Left ventricle myocardium inferior (tissue), 1 donor: ENCODE data around the gene C10orf71. TPM values are rescaled to one million over a fixed set of nuclear protein-coding genes. Genes with fewer than 3 reads are reported as not detected.

Experiments
- DNase-seq: peaks from one replicate; pipeline ENCODE4 v3.0.0-alpha.2; 2020
- H3K27ac ChIP-seq: fragments of 200-600 bp; replicated peaks from 2 replicates; pipeline ENCODE4 v1.8.0; 2021
- H3K27me3 ChIP-seq: fragments of 200-600 bp; 2 replicates; pipeline ENCODE4 v1.8.0; 2021; ENCODE audit warnings: low read depth
- H3K36me3 ChIP-seq: fragments of 200-600 bp; 2 replicates; pipeline ENCODE4 v1.8.0; 2021
- H3K4me1 ChIP-seq: fragments of 200-600 bp; 2 replicates; pipeline ENCODE4 v1.8.0; 2021
- H3K4me3 ChIP-seq: fragments of 200-600 bp; 2 replicates; pipeline ENCODE4 v1.8.0; 2021; ENCODE audit warnings: mild to moderate bottlenecking, moderate library complexity
- H3K9me3 ChIP-seq: fragments of 200-600 bp; replicated peaks from 2 replicates; pipeline ENCODE4 v1.8.0; 2021
- intact Hi-C: fragments of 100-400 bp; cut with micrococcal nuclease; formaldehyde crosslinking; loops from one replicate; pipeline ENCODE4 v1.11.0; 2022
- total RNA-seq: library from RNA; stranded (reverse); fragmentation: NEBNext Ultra II Directional; extraction: Animal tissue kit (Norgen Biotek cat#: 25700); gene quantifications from one replicate; pipeline ENCODE4 v1.2.1, GENCODE V29; 2021
- TF ChIP-seq, protein P1 (sequence below): fragments of 200-600 bp; IDR thresholded peaks from 2 replicates; pipeline ENCODE4 v1.8.0; 2021; ENCODE audit warnings: antibody characterized with exemption, mild to moderate bottlenecking, borderline replicate concordance
- donor health status: DM: no; HTN: yes; CAD: no; lungs with severe emphysema.

The C10orf71 gene
- total RNA-seq, 1 donor from 2014 or later: 136 TPM

DNA sequence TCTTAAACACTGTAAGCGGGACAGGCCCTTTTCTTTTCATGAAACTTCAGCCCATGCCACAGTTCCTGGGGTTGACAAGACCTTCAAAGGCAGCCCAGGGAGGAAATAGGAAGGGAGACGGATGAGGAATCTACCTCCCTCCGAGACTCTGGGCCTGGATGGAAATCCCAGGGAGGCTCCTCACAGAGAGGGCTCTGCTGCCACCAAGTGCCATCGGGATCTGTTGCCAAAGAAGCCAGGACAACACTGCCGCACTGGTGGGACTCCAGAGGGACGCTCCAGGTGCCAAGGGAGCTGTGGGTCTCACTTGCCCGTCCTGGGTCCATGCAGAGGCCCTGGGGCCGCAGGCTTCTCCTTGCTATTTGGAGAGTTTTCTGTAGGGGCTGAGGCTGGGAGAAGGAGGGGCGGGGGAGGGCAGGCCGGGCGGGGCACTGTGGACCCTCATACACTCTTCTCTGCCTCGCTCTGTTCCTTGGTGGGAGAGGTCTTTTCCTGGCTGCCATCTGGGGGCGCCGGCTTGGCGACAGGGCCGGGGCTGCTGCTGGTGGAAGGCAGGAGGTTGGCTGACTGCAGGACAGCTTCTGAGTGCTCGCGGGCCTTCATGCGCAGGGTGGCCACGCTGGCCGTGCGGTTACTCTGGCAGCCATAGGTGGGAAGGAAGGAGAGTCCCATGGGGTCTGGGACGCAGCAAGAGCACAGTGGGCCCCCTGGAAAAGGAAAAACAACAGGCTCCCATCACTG is 66.9 kb downstream of the C10orf71 start:
- Histone ChIP-seq H3K4me3 (no peak overlapping the region), H3K4me1 (peaks cover 17% of the 10 kb centered on the region), H3K36me3 (no peaks in the 10 kb centered on the region), H3K9me3 (no peaks in the 10 kb centered on the region), H3K27ac (no peak overlapping the region), H3K27me3 (no peaks in the 10 kb centered on the region)
- intact Hi-C loops: no loop called here
- DNase-seq: no peak
- TF ChIP-seq, protein P1, sequence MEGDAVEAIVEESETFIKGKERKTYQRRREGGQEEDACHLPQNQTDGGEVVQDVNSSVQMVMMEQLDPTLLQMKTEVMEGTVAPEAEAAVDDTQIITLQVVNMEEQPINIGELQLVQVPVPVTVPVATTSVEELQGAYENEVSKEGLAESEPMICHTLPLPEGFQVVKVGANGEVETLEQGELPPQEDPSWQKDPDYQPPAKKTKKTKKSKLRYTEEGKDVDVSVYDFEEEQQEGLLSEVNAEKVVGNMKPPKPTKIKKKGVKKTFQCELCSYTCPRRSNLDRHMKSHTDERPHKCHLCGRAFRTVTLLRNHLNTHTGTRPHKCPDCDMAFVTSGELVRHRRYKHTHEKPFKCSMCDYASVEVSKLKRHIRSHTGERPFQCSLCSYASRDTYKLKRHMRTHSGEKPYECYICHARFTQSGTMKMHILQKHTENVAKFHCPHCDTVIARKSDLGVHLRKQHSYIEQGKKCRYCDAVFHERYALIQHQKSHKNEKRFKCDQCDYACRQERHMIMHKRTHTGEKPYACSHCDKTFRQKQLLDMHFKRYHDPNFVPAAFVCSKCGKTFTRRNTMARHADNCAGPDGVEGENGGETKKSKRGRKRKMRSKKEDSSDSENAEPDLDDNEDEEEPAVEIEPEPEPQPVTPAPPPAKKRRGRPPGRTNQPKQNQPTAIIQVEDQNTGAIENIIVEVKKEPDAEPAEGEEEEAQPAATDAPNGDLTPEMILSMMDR: peak; percentile 49

DNA sequence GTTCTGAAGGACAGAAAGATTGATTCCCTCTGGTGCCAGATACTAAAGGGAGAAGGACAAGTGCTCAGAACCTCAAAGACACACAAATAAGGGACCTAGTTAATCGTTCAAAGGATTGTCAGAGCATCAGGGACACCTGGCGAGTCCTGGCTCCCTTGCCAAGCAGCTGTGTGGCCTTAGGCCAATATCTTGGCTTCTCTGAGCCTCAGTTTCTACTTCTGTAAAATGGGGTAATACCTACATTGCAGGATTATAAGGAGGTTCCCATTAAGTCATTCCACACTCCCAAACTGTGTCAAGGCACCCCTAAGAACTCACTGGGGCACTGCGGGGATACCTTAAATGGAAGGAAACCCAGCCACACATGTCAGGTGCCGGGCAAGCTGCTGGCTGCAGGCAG is 67.5 kb downstream of the C10orf71 start:
- intact Hi-C loops: no loop called here
- TF ChIP-seq, protein P1: no peak
- no peaks in the 10 kb centered on the region for H3K36me3 ChIP-seq

DNA sequence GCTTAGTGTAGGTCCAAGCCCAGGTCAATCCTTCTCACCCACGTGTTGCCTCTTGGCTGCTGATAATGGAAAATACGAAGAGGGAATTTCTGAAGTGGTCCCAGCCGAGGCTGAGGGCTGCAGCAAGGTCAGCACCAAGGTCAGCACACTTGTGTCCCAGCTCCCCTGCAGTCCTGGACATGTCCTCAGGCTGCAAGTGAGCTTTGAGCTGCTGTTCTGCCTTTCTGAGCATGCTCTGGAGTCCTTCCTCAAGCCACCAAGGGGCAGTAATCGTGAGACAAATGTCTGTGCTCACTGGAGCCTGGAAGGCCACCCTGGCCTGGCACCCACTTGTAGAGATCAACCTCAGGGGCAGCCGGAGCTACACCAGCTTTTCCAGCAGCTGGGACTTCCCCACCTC is 68.6 kb downstream of the C10orf71 start:
- intact Hi-C loops: no loop called here
- H3K27me3 ChIP-seq: no peaks in the 10 kb centered on the region
- H3K9me3 ChIP-seq: no peaks in the 10 kb centered on the region
- H3K4me1 ChIP-seq: peaks cover 5% of the 10 kb centered on the region
- no peak overlapping the region for H3K4me3 ChIP-seq
- no peak overlapping the region for H3K27ac ChIP-seq
- H3K36me3 ChIP-seq: no peaks in the 10 kb centered on the region
- DNase-seq: no peak
- TF ChIP-seq, protein P1: no peak

More for the DNA sequence above, 67.5 kb downstream of the C10orf71 start:
- Histone ChIP-seq H3K4me1 (peaks cover 11% of the 10 kb centered on the region), H3K9me3 (no peaks in the 10 kb centered on the region), H3K27me3 (no peaks in the 10 kb centered on the region), H3K4me3 (no peak overlapping the region), H3K27ac (no peak overlapping the region)
- DNase-seq: no peak

DNA sequence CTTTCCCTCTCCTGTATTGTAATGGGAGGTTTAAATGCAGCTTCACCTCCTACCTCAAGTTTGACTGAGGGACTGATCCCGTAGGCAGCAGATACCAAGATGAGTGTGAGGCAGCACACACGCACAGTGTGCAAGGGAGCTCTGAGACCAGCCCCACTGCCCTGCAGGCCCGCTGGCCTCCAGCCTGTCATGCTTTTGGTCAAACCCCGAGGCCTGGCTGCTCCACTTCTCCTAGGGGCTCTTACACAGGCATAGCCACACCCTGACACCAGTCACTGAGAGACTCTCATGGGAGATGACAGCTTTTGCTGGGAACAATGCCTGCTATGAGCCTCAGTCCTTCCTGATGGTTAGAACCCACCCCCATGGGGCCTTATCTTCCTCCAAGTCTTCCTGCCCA is 69.3 kb downstream of the C10orf71 start:
- TF ChIP-seq, protein P1: no peak
- H3K36me3 ChIP-seq: no peaks in the 10 kb centered on the region
- DNase-seq: no peak
- intact Hi-C loops: no loop called here
- no peaks in the 10 kb centered on the region for H3K27me3 ChIP-seq
- no peaks in the 10 kb centered on the region for H3K9me3 ChIP-seq
- no peak overlapping the region for H3K27ac ChIP-seq
- H3K4me3 ChIP-seq: no peak overlapping the region
- H3K4me1 ChIP-seq: peaks cover 5% of the 10 kb centered on the region

DNA sequence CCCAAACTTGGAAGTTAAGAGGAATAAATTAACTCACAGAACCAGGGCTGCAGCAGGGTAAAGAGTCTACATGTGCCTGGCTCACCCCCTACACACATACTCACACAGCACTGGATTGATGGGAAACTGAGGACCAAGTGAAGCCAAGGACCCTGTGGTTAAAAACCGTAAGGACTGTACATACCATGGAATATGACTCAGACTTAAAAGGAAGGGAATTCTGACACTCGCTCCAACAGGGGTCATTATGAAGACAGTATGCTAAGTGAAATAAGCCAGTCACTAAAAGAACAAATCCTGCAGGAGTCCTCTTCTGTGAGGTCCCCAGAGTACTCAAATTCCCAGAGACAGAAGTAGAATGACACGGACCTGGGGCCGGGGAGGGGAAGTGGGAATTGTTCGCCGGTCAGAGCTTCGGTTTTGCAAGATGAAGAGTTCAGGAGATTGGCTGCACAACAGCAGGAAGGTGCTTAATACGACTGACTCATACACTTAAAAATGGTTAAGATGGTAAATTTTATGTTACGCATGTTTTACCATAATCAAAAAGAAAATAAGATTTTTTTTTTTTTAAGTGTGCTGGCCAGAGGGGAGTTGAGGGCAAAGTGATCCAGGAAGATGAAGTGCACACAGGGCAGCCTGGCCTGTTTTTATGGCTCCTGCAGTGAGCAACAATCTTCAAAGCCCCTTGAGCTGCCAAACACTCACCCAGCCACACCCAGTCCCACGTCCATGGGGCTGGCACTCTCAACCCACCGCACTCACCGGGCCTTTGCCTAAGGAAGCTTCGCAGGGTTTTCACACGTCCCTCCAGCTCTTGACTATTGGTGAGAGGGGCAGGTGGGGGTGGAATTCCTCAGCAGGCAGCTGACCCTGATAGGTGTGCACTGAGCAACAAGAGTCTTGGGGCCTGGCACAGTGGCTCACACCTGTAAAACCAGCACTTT is 70.5 kb downstream of the C10orf71 start:
- no peaks in the 10 kb centered on the region for H3K9me3 ChIP-seq
- intact Hi-C loops: no loop called here
- H3K27me3 ChIP-seq: no peaks in the 10 kb centered on the region
- DNase-seq: no peak
- TF ChIP-seq, protein P1: no peak
- no peak overlapping the region for H3K27ac ChIP-seq
- H3K4me3 ChIP-seq: no peak overlapping the region
- no peaks in the 10 kb centered on the region for H3K36me3 ChIP-seq
- H3K4me1 ChIP-seq: peaks cover 5% of the 10 kb centered on the region
